HEK293T (cell line): Measurements from ENCODE around the gene SMTN.

Experiments
- BHLHE40 ChIP-seq: fragments of 450-650 bp; IDR thresholded peaks from 2 replicates; pipeline ENCODE4 v1.6.1; 2016; ENCODE audit warnings: mild to moderate bottlenecking, moderate library complexity, borderline replicate concordance
- CTBP1 ChIP-seq: fragments of 450-650 bp; IDR thresholded peaks from 2 replicates; pipeline ENCODE4 v1.6.1; 2016; ENCODE audit warnings: borderline replicate concordance
- ELF4 ChIP-seq: fragments of 450-650 bp; IDR thresholded peaks from 2 replicates; pipeline ENCODE4 v1.6.1; 2017; ENCODE audit warnings: antibody characterized with exemption
- FOXM1 ChIP-seq: fragments of 450-650 bp; IDR thresholded peaks from 2 replicates; pipeline ENCODE4 v1.6.1; 2017; ENCODE audit warnings: mild to moderate bottlenecking, borderline replicate concordance
- L3MBTL2 ChIP-seq: fragments of 450-650 bp; conservative IDR thresholded peaks from 2 replicates; pipeline ENCODE4 v1.6.1; 2016; ENCODE audit warnings: mild to moderate bottlenecking
- SP1 ChIP-seq: fragments of 450-650 bp; IDR thresholded peaks from 2 replicates; pipeline ENCODE4 v1.6.1; 2017
- SUZ12 ChIP-seq: fragments of 450-650 bp; IDR thresholded peaks from 2 replicates; pipeline ENCODE4 v1.6.1; 2016; ENCODE audit warnings: mild to moderate bottlenecking

DNA sequence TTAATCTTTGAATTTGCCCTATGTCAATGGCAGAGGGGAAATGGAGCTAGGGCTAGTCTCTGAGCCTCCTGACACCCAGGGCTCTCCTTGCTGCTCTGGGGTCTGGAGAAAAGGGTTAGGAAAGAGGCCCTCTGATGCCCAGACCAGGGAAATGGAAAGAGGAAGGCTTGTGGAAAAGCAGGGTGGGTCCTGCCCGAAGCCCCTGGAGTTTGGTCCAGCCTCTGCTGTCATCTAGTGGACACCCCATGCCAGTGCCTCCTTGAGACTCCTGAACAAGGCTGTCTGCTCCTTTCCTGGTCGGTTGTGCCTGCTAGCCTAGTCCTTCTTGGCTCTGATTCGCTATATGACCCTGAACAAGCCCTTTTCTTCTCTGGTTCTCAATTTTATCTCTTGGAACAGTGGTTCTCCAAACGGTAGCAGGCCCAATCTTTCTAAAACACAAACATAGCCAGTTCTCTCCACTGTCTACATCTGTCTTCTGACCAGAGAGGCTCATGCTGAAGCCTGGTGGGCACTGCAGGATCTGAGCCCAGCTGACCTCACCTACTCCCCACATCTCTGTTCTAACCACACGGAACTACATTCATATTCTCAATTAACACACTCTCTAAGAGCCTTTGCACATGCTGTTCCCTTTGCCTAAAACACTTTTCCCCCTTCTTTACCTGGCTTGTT lies 68.0 kb downstream of the SMTN start:
- no peak for TF ChIP-seq SP1
- no peak for TF ChIP-seq SUZ12
- TF ChIP-seq L3MBTL2 = no peak
- TF ChIP-seq BHLHE40 = no peak
- no peak for TF ChIP-seq ELF4
- no peak for TF ChIP-seq FOXM1
- no peak for TF ChIP-seq CTBP1
